IMR-90 (cell line): Measurements from ENCODE around the gene CAND2. TPM values are rescaled to one million over a fixed set of nuclear protein-coding genes. Genes with fewer than 3 reads are reported as not detected.
"Not testable (repeated sequence)": the region's sequence is repeated elsewhere in the genome, so short reads cannot be mapped to it uniquely, and the experiment has no call there.

ENCODE experiments used
- ATAC-seq: fragments of 200-7000 bp; cut with Tn5 transposase; 2 replicates; pipeline ENCODE4 v1.9.1; 2020; ENCODE audit warnings: low read depth, mild to moderate bottlenecking, moderate library complexity
- BruUV-seq: library from RNA; stranded (reverse); fragments of 400-500 nt; replicated peaks from 2 replicates; lab custom pipeline; 2021; lab: Mats Ljungman, UMichigan
- CTCF ChIA-PET: fragments of 300-600 bp; formaldehyde crosslinking; extraction: SDS; loops from one replicate; lab custom pipeline; 2021; ENCODE audit warnings: antibody characterized with exemption; lab: Yijun Ruan, JAX
- POLR2A ChIA-PET: fragments of 300-600 bp; sonication (Branson Sonifier 250); formaldehyde crosslinking; loops from one replicate; lab custom pipeline; 2022; ENCODE audit warnings: antibody characterized with exemption; ENCODE audit not compliant: unreplicated experiment; lab: Charles Lee
- DNase-seq: peaks from one replicate; pipeline ENCODE4 v3.0.0; 2013
- H2AFZ ChIP-seq: replicated peaks from 2 replicates; pipeline ENCODE3; 2013; ENCODE audit warnings: low read length, mild to moderate bottlenecking; ENCODE audit not compliant: poor library complexity
- H2AK5ac ChIP-seq: 2 replicates; pipeline ENCODE4 v1.6.1; 2013; ENCODE audit warnings: low read depth, low read length, inconsistent platforms
- H2AK9ac ChIP-seq: replicated peaks from 2 replicates; pipeline ENCODE3; 2013; ENCODE audit warnings: mild to moderate bottlenecking, low read depth, low read length, moderate library complexity; ENCODE audit not compliant: poor library complexity
- H2BK120ac ChIP-seq: 2 replicates; pipeline ENCODE4 v1.6.1; 2013; ENCODE audit warnings: low read depth, low read length, inconsistent platforms
- H2BK15ac ChIP-seq: 3 replicates; pipeline ENCODE4 v1.6.1; 2013; ENCODE audit warnings: low read depth, low read length, inconsistent platforms
- H2BK20ac ChIP-seq: 2 replicates; pipeline ENCODE4 v1.6.1; 2013; ENCODE audit warnings: low read depth, mild to moderate bottlenecking, inconsistent platforms, low read length, moderate library complexity
- H2BK5ac ChIP-seq: 2 replicates; pipeline ENCODE4 v1.6.1; 2013; ENCODE audit warnings: mild to moderate bottlenecking, low read depth, low read length, inconsistent platforms; ENCODE audit not compliant: poor library complexity, severe bottlenecking
- H3K14ac ChIP-seq: replicated peaks from 2 replicates; pipeline ENCODE4 v1.6.1; 2013; ENCODE audit warnings: low read depth, low read length, inconsistent platforms
- H3K18ac ChIP-seq: 2 replicates; pipeline ENCODE4 v1.6.1; 2013; ENCODE audit warnings: low read depth, low read length, control low read depth
- H3K23ac ChIP-seq: 2 replicates; pipeline ENCODE4 v1.6.1; 2013; ENCODE audit warnings: low read depth, low read length, inconsistent platforms
- H3K27ac ChIP-seq: 2 replicates; pipeline ENCODE4 v1.5.1; 2013; ENCODE audit warnings: mild to moderate bottlenecking, control low read depth, low read length; ENCODE audit not compliant: insufficient read depth
- H3K27me3 ChIP-seq: 2 replicates; pipeline ENCODE4 v1.6.1; 2013; ENCODE audit warnings: low read length; ENCODE audit not compliant: control insufficient read depth, insufficient read depth
- H3K36me3 ChIP-seq: 2 replicates; pipeline ENCODE4 v1.6.1; 2013; ENCODE audit warnings: low read length, mixed read lengths; ENCODE audit not compliant: control insufficient read depth, insufficient read depth
- H3K4ac ChIP-seq: 2 replicates; pipeline ENCODE4 v1.6.1; 2013; ENCODE audit warnings: low read depth, low read length, inconsistent platforms
- H3K4me1 ChIP-seq: 2 replicates; pipeline ENCODE4 v1.6.1; 2013; ENCODE audit warnings: low read length, mixed read lengths; ENCODE audit not compliant: control insufficient read depth, insufficient read depth
- H3K4me2 ChIP-seq: 2 replicates; pipeline ENCODE4 v1.6.1; 2013; ENCODE audit warnings: low read depth, mild to moderate bottlenecking, control low read depth, low read length, moderate library complexity
- H3K4me3 ChIP-seq: 2 replicates; pipeline ENCODE4 v1.5.1; 2013; ENCODE audit warnings: low read depth, mild to moderate bottlenecking, control low read depth, low read length, moderate library complexity; ENCODE audit not compliant: insufficient read depth
- H3K56ac ChIP-seq: 2 replicates; pipeline ENCODE4 v1.6.1; 2013; ENCODE audit warnings: low read length, inconsistent platforms; ENCODE audit not compliant: insufficient read depth; ENCODE audit errors: extremely low read depth
- H3K79me1 ChIP-seq, 2 experiments: 2 replicates each; pipeline ENCODE4 v1.6.1; 2013; ENCODE audit warnings: low read length in 2 of 2, inconsistent platforms in 1 of 2, low read depth in 1 of 2
- H3K9ac ChIP-seq: 2 replicates; pipeline ENCODE4 v1.6.1; 2013; ENCODE audit warnings: low read depth, low read length, control low read depth
- H3K9me1 ChIP-seq: 2 replicates; pipeline ENCODE4 v1.6.1; 2013; ENCODE audit warnings: low read length, inconsistent platforms; ENCODE audit not compliant: insufficient read depth
- H3K9me3 ChIP-seq: 2 replicates; pipeline ENCODE4 v1.6.1; 2013; ENCODE audit warnings: low read length; ENCODE audit not compliant: control insufficient read depth, insufficient read depth
- H4K20me1 ChIP-seq: 2 replicates; pipeline ENCODE4 v1.6.1; 2013; ENCODE audit warnings: low read length, inconsistent platforms; ENCODE audit not compliant: insufficient read depth
- H4K5ac ChIP-seq: 2 replicates; pipeline ENCODE4 v1.6.1; 2013; ENCODE audit warnings: mild to moderate bottlenecking, low read depth, low read length, control low read depth
- H4K8ac ChIP-seq, 2 experiments: 2 replicates each; pipeline ENCODE4 v1.6.1; 2013; ENCODE audit warnings: low read depth in 2 of 2, low read length in 2 of 2, control low read depth in 1 of 2, inconsistent platforms in 1 of 2
- H4K91ac ChIP-seq: 2 replicates; pipeline ENCODE4 v1.6.1; 2013; ENCODE audit warnings: low read depth, low read length, inconsistent platforms; ENCODE audit not compliant: insufficient read depth
- ELK1 ChIP-seq: fragments of 150-350 bp; IDR thresholded peaks from 2 replicates; pipeline ENCODE4 v1.6.1; 2016; ENCODE audit warnings: low read depth, mild to moderate bottlenecking, low read length, moderate library complexity, borderline replicate concordance
- WGBS, 2 experiments: methylation state at CpG; one replicate each; pipeline versions ENCODE4 v1.1.5 to v1.1.7; 2013; ENCODE audit warnings: missing lambda C conversion rate in 2 of 2; ENCODE audit not compliant: insufficient read length in 1 of 2; ENCODE audit errors: extremely low coverage in 2 of 2; 5-methylcytosine and 5-hydroxymethylcytosine counted together
- dilution Hi-C: fragments of 300-500 bp; cut with HindIII; formaldehyde crosslinking; loops from one replicate; pipeline ENCODE4 v1.14.3; 2018; ENCODE audit warnings: low sequenced_read_pairs; ENCODE audit not compliant: unreplicated experiment
- in situ Hi-C: fragments of 300-500 bp; cut with MboI; formaldehyde crosslinking; loops from 3 replicates; pipeline ENCODE4 v1.14.3; 2019; ENCODE audit warnings: low sequenced_read_pairs, inconsistent platforms, mixed read lengths
- intact Hi-C: fragments of 100-400 bp; cut with micrococcal nuclease; formaldehyde crosslinking; loops from 2 replicates; pipeline ENCODE4 v1.10.0; 2022
- polyA plus RNA-seq, 3 experiments: library from polyadenylated mRNA; depleted of rRNA; stranded (reverse); fragments of >200 nt; gene quantifications; 2 replicates each; pipeline ENCODE4 v1.2.3, GENCODE V29; 2012; ENCODE audit warnings: low replicate concordance in 1 of 3
- total RNA-seq: library from RNA; depleted of rRNA; stranded (reverse); fragments of >200 nt; gene quantifications from 2 replicates; pipeline ENCODE4 v1.2.3, GENCODE V29; 2012

CAND2 gene
- total and polyA plus RNA-seq, 2 of the 4 experiments (the other 2 are of a cell fraction): 2.9 to 4.9 TPM

DNA sequence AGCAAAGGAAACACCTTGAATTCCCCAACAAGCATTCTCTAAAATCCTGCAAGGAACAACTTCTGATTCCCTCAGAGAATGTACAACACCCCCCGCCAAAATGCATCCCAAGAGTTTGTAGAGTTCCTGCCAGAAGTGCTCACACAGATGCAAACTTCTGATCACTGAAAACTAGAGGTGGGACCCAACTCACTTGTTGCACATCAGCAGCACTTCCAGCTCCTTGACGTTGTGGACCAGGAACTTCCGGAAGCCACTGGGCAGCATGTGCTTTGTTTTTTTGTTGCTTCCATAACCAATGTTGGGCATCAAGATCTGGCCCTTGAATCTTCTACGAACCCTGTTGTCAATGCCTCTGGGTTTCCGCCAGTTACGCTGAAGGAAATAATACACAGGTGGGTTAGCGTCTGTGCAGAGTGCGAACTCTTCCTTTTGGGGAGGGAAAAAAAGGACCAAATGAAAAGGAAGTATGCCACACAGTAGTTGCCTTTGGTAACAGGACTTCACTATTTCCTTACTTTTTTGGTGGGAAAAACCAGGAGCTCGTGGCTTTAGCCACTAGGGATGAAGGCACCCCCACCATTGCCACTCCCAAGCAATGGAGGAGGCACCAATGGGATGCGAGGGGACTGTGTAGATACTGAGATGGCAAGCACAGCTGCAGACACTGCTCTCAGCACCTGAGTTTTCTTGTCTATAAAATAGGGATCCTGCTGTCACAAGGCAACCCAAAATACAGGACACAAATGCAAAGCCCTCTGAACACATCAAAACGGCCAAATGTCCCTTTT lies 42.9 kb downstream of the CAND2 start (continued):
- no peak for TF ChIP-seq ELK1

DNA sequence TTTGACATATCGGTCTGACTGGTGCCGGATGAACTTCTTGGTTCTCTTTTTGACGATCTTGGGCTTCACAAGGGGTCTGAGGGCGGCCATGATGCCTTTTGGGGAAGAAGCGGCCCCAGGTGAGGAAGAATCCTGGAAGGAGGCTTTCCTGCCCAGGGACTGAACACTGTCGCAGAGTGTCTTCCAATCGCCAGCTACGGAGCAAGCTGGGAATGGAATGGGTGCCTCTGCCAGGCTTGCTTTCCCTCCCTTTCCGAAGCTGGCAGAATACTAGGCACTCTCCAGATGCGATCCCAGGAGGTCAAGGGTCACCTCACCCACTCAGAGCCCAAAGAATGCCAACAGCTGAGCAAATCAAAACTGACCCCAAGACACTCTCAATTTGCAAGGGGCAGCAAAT lies 43.7 kb downstream of the CAND2 start:
- BruUV-seq, H3K27ac ChIP-seq, H2BK5ac ChIP-seq, H4K91ac ChIP-seq, ATAC-seq, in situ Hi-C loops, H2BK15ac ChIP-seq, H4K8ac ChIP-seq, H3K9me3 ChIP-seq, H3K18ac ChIP-seq, H2BK120ac ChIP-seq, H2BK20ac ChIP-seq, H2AFZ ChIP-seq, POLR2A ChIA-PET, H3K27me3 ChIP-seq, dilution Hi-C loops, DNase-seq, H2AK9ac ChIP-seq, H4K5ac ChIP-seq: not testable (repeated sequence)
- Histone ChIP-seq H3K4me2 (peak overlapping the region; percentile 70), H3K4me1 (peaks cover 13% of the 10 kb centered on the region), H3K4me3 (peak overlapping the region; percentile 83), H3K79me1 (peaks cover 27 to 57% of the 10 kb centered on the region in 2 experiments), H3K9ac (peak overlapping the region; percentile 88), H3K56ac (peak overlapping the region; percentile 80), H3K23ac (peak overlapping the region; percentile 87), H4K20me1 (peaks cover 62% of the 10 kb centered on the region), H3K14ac (peak overlapping the region; percentile 96; the same call in 1 of the 2 replicates), H3K9me1 (peaks cover 18% of the 10 kb centered on the region), H3K4ac (peak overlapping the region; percentile 93), H3K36me3 (peaks cover 43% of the 10 kb centered on the region), H2AK5ac (peak overlapping the region; percentile 85; the same call in 1 of the 2 replicates)
- intact Hi-C loops: loop anchor here (2.0 kb wide), 1 partner anchor 53 kb away; no protein-coding TSS in a partner anchor
- CTCF ChIA-PET: interaction anchor here (1.9 kb wide), 1 partner anchor 9 kb away, joined by 8 read pairs; no protein-coding TSS in a partner anchor
- WGBS, 2 experiments: 40% methylated on average over 2 of the region's 10 CpGs; no CpG with 5 or more reads in 1 of the 2 experiments
